ENCODE data around the gene TMEM247.

DNA sequence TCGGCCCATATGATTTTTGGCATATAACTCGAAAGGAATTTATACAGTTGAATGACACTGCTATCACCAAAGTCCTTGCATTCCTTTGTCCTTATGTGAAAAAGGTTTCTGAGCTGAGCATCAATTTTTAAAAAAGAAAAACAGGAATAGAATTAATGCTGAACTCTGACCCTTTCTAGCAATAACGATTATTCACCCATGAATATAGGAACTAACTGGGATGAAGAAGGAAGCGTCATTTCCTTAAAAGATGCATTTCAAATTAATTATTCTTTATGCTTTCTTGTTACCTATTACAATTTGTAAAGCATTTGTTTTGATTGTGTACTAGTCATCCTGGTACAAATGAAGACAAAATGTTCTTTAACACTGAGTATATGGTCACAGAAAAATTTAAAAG, 19.3 kb downstream of the TMEM247 start:
- TF ChIP-seq, protein P1, sequence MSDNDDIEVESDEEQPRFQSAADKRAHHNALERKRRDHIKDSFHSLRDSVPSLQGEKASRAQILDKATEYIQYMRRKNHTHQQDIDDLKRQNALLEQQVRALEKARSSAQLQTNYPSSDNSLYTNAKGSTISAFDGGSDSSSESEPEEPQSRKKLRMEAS (IDR thresholded peaks at IDR 0.05): no peak
- TF ChIP-seq CTCF (IDR thresholded peaks at IDR 0.05; ENCODE audit: low read depth, low read length, missing input control): no peak
- no peak for TF ChIP-seq YY1 (IDR thresholded peaks at IDR 0.05)
- TF ChIP-seq JUND (IDR thresholded peaks at IDR 0.05): no peak
- TF ChIP-seq, protein P2, sequence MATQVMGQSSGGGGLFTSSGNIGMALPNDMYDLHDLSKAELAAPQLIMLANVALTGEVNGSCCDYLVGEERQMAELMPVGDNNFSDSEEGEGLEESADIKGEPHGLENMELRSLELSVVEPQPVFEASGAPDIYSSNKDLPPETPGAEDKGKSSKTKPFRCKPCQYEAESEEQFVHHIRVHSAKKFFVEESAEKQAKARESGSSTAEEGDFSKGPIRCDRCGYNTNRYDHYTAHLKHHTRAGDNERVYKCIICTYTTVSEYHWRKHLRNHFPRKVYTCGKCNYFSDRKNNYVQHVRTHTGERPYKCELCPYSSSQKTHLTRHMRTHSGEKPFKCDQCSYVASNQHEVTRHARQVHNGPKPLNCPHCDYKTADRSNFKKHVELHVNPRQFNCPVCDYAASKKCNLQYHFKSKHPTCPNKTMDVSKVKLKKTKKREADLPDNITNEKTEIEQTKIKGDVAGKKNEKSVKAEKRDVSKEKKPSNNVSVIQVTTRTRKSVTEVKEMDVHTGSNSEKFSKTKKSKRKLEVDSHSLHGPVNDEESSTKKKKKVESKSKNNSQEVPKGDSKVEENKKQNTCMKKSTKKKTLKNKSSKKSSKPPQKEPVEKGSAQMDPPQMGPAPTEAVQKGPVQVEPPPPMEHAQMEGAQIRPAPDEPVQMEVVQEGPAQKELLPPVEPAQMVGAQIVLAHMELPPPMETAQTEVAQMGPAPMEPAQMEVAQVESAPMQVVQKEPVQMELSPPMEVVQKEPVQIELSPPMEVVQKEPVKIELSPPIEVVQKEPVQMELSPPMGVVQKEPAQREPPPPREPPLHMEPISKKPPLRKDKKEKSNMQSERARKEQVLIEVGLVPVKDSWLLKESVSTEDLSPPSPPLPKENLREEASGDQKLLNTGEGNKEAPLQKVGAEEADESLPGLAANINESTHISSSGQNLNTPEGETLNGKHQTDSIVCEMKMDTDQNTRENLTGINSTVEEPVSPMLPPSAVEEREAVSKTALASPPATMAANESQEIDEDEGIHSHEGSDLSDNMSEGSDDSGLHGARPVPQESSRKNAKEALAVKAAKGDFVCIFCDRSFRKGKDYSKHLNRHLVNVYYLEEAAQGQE (IDR thresholded peaks at IDR 0.05): no peak
